ENCODE data around the gene SPATA16.

- TF ChIP-seq CTCF (IDR thresholded peaks at IDR 0.05) (no peak), POLR2A (IDR thresholded peaks at IDR 0.05) (no peak)
These were observed 91.7 kb downstream of the SPATA16 start for GRCh38 chr3:173049360-173049759.
